A549 (cell line): ENCODE data around the gene TSPO.

Experiments
- CHD2 ChIP-seq: fragments of 150-350 bp; IDR thresholded peaks from 2 replicates; pipeline ENCODE4 v1.6.1; 2014; ENCODE audit warnings: low read length; ENCODE audit not compliant: partially characterized antibody
- JUN ChIP-seq, 2 experiments: fragments of >200 bp; sonication (Bioruptor Twin); formaldehyde crosslinking; IDR thresholded peaks; 2 replicates in 1 of 2; 3 replicates in 1 of 2; pipeline ENCODE4 v1.6.1; 2016 to 2017
- MYC ChIP-seq: IDR thresholded peaks from 2 replicates; pipeline ENCODE4 v1.6.1; 2012; ENCODE audit warnings: mild to moderate bottlenecking, inconsistent platforms, low read length, improper control_type of control experiment, borderline replicate concordance
- POLR2A ChIP-seq: IDR thresholded peaks from 2 replicates; pipeline ENCODE4 v1.6.1; 2012; ENCODE audit warnings: mild to moderate bottlenecking, low read length
- RAD21 ChIP-seq, 2 experiments: fragments of >200 bp in 1 of 2; sonication (Bioruptor Twin) in 1 of 2; formaldehyde crosslinking in 1 of 2; IDR thresholded peaks in 1 of 2; conservative IDR thresholded peaks in 1 of 2; 2 replicates in 1 of 2; 3 replicates in 1 of 2; pipeline ENCODE4 v1.6.1; 2012 to 2018; ENCODE audit warnings: inconsistent platforms in 1 of 2
- SREBF2 ChIP-seq: fragments of 450-650 bp; IDR thresholded peaks from 2 replicates; pipeline ENCODE4 v1.6.1; 2014; ENCODE audit warnings: mild to moderate bottlenecking, moderate library complexity
- ZFP36 ChIP-seq: fragments of 450-650 bp; IDR thresholded peaks from 2 replicates; pipeline ENCODE4 v1.6.1; 2014; ENCODE audit warnings: borderline replicate concordance; ENCODE audit not compliant: partially characterized antibody
- TF ChIP-seq, protein P1 (sequence below): fragments of >200 bp; sonication (Bioruptor Twin); formaldehyde crosslinking; IDR thresholded peaks from 3 replicates; pipeline ENCODE4 v1.5.1; 2016
- TF ChIP-seq, protein P2 (sequence below): fragments of 200-600 bp; sonication (generic); IDR thresholded peaks from 2 replicates; pipeline ENCODE4 v1.6.1; 2016; ENCODE audit warnings: antibody characterized with exemption, mild to moderate bottlenecking, moderate library complexity

DNA sequence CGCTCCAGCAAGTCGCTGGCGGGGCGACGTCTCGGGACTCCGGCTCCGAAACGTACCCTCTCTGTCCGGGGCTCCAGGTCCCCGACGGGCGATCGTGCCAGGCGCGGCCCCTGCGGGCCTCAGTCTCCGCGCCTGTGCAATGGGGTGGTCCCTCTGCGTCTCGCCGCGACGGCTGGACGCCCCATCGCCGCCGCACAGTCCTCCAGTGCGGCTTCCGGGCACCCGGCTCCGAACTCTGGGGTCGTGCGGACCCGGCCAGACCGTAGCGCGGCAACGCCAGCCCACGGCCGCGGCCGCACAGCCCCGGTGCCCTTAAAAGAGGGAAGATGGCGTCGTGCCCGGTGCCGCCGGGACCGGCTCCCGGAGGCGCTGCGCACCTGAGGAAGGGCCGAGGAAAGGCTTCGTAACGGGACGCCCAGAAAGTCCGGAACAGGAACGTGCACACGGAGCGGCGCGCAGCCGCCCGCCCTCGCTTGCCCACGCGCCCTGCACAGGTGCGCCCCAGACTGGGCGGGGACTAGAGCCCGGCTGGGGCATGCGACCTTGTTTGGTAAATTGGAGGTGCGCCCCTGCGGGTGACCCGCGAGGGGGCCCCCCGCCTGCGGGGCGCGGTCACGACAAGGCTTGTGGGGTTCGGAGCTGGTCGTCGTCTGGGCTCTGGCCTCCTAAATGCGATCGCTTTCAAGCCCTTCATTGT lies 40.3 kb upstream of the TSPO start:
- TF ChIP-seq ZFP36 (no peak), MYC (no peak), CHD2 (no peak), RAD21 (conservative IDR thresholded peaks at IDR 0.05 in 1 of 2, IDR thresholded peaks at IDR 0.05 in 1 of 2) (no peak), JUN (IDR thresholded peaks at IDR 0.05) (no peak), SREBF2 (no peak), POLR2A (no peak)
- TF ChIP-seq, protein P1, sequence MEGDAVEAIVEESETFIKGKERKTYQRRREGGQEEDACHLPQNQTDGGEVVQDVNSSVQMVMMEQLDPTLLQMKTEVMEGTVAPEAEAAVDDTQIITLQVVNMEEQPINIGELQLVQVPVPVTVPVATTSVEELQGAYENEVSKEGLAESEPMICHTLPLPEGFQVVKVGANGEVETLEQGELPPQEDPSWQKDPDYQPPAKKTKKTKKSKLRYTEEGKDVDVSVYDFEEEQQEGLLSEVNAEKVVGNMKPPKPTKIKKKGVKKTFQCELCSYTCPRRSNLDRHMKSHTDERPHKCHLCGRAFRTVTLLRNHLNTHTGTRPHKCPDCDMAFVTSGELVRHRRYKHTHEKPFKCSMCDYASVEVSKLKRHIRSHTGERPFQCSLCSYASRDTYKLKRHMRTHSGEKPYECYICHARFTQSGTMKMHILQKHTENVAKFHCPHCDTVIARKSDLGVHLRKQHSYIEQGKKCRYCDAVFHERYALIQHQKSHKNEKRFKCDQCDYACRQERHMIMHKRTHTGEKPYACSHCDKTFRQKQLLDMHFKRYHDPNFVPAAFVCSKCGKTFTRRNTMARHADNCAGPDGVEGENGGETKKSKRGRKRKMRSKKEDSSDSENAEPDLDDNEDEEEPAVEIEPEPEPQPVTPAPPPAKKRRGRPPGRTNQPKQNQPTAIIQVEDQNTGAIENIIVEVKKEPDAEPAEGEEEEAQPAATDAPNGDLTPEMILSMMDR: no peak; the same call in 2 of the 3 replicates
- TF ChIP-seq, protein P2, sequence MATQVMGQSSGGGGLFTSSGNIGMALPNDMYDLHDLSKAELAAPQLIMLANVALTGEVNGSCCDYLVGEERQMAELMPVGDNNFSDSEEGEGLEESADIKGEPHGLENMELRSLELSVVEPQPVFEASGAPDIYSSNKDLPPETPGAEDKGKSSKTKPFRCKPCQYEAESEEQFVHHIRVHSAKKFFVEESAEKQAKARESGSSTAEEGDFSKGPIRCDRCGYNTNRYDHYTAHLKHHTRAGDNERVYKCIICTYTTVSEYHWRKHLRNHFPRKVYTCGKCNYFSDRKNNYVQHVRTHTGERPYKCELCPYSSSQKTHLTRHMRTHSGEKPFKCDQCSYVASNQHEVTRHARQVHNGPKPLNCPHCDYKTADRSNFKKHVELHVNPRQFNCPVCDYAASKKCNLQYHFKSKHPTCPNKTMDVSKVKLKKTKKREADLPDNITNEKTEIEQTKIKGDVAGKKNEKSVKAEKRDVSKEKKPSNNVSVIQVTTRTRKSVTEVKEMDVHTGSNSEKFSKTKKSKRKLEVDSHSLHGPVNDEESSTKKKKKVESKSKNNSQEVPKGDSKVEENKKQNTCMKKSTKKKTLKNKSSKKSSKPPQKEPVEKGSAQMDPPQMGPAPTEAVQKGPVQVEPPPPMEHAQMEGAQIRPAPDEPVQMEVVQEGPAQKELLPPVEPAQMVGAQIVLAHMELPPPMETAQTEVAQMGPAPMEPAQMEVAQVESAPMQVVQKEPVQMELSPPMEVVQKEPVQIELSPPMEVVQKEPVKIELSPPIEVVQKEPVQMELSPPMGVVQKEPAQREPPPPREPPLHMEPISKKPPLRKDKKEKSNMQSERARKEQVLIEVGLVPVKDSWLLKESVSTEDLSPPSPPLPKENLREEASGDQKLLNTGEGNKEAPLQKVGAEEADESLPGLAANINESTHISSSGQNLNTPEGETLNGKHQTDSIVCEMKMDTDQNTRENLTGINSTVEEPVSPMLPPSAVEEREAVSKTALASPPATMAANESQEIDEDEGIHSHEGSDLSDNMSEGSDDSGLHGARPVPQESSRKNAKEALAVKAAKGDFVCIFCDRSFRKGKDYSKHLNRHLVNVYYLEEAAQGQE: no peak
